WI38 (cell line): Measurements from ENCODE around the gene NTF4.

Experiments used
- H3K4me3 ChIP-seq: 2 replicates; pipeline ENCODE4 v1.5.1; 2011; ENCODE audit warnings: low read depth, mild to moderate bottlenecking, control low read depth, low read length
- CTCF ChIP-seq: IDR thresholded peaks from 2 replicates; pipeline ENCODE4 v1.5.1; 2012; ENCODE audit warnings: low read depth, mild to moderate bottlenecking, control low read depth, low read length

NTF4 gene

GRCh38 chr19:49071860-49072547 lies 7.4 kb upstream of the NTF4 start:
- H3K4me3 ChIP-seq, result no peak overlapping the region

GRCh38 chr19:49070416-49070815 lies 5.8 kb upstream of the NTF4 start:
- no peak overlapping the region for H3K4me3 ChIP-seq
- no peak for TF ChIP-seq CTCF

More at GRCh38 chr19:49071860-49072547, 7.4 kb upstream of the NTF4 start:
- TF ChIP-seq CTCF, result no peak

GRCh38 chr19:49069026-49069425 lies 4.4 kb upstream of the NTF4 start:
- TF ChIP-seq CTCF, result no peak
- no peak overlapping the region for H3K4me3 ChIP-seq

GRCh38 chr19:49067554-49067953 lies 2.9 kb upstream of the NTF4 start:
- H3K4me3 ChIP-seq, result no peak overlapping the region
- TF ChIP-seq CTCF, result no peak

- H3K4me3 ChIP-seq, result no peak overlapping the region
- TF ChIP-seq CTCF, result no peak
These were observed 1.4 kb upstream of the NTF4 start for GRCh38 chr19:49065905-49066512.

GRCh38 chr19:49064029-49064629 lies 489 bp downstream of the NTF4 start:
- H3K4me3 ChIP-seq, result peak overlapping the region; percentile 37
- no peak for TF ChIP-seq CTCF

GRCh38 chr19:49061445-49061844 lies 3.2 kb downstream of the NTF4 start:
- no peak overlapping the region for H3K4me3 ChIP-seq
- no peak for TF ChIP-seq CTCF
